Calu3 (cell line): ENCODE measurements around the gene GRIK1. TPM values are rescaled to one million over a fixed set of nuclear protein-coding genes. Genes with fewer than 3 reads are reported as not detected.
A peak's percentile ranks its signal among the peaks of the same experiment; 100 is the strongest.

Experiments used
- BruUV-seq: library from RNA; stranded (reverse); fragments of 400-500 nt; replicated peaks from 2 replicates; lab custom pipeline; 2021; lab: Mats Ljungman, UMichigan
- CTCF ChIA-PET: fragments of 300-600 bp; sonication (Branson Sonifier 250); formaldehyde crosslinking; loops from one replicate; lab custom pipeline; 2022; ENCODE audit warnings: antibody characterized with exemption; lab: Charles Lee
- DNase-seq: peaks from one replicate; pipeline ENCODE4 v3.0.0; 2022
- H3K27ac Mint-ChIP-seq: one replicate; pipeline ENCODE4 v1.8.0; 2022; ENCODE audit warnings: mixed read lengths; ENCODE audit not compliant: unreplicated experiment
- H3K27me3 Mint-ChIP-seq: one replicate; pipeline ENCODE4 v1.8.0; 2022; ENCODE audit warnings: mixed read lengths; ENCODE audit not compliant: unreplicated experiment
- H3K36me3 Mint-ChIP-seq: one replicate; pipeline ENCODE4 v1.8.0; 2022; ENCODE audit warnings: mild to moderate bottlenecking, moderate library complexity, mixed read lengths; ENCODE audit not compliant: insufficient read depth, unreplicated experiment
- H3K4me1 Mint-ChIP-seq: one replicate; pipeline ENCODE4 v1.8.0; 2022; ENCODE audit warnings: mild to moderate bottlenecking, low read depth, mixed read lengths; ENCODE audit not compliant: unreplicated experiment
- H3K4me3 Mint-ChIP-seq: one replicate; pipeline ENCODE4 v1.8.0; 2022; ENCODE audit warnings: mild to moderate bottlenecking, low read depth, moderate library complexity, mixed read lengths; ENCODE audit not compliant: unreplicated experiment
- H3K9me3 Mint-ChIP-seq: one replicate; pipeline ENCODE4 v1.8.0; 2022; ENCODE audit warnings: low read depth, mixed read lengths; ENCODE audit not compliant: unreplicated experiment
- intact Hi-C: fragments of 100-400 bp; cut with micrococcal nuclease; formaldehyde crosslinking; loops from one replicate; pipeline ENCODE4 v1.10.0; 2022; ENCODE audit not compliant: unreplicated experiment
- total RNA-seq: library from RNA; stranded (reverse); gene quantifications from 2 replicates; pipeline ENCODE4 v1.2.3, GENCODE V29; 2022
- TF ChIP-seq, protein P1 (sequence below): fragments of 200-600 bp; IDR thresholded peaks from one replicate; pipeline ENCODE4 v1.8.0; 2022; ENCODE audit warnings: antibody characterized with exemption; ENCODE audit not compliant: unreplicated experiment

GRIK1 gene
- total RNA-seq, 1 experiment from 2014 or later: not detected

DNA sequence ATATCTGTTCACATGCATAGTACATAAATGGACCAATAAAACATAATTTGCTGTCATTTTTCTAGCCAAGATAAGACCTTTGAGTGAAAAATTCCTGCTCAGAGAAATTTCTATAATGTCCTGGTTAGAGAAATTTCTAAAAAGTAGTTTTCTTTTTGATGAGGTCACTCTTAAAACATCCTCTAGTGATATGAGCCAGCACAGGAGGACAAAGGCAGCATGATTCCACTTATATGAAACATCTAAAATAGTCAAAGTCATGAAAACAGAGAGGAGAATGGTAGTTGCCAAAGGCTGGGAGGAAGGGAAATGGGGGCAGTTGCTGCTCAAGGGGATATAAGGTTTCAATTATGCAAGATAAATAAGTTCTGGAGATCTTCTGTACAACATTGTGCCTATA lies 401.7 kb downstream of the GRIK1 start:
- no peak for DNase-seq
- no peak overlapping the region for H3K4me3 Mint-ChIP-seq
- TF ChIP-seq, protein P1, sequence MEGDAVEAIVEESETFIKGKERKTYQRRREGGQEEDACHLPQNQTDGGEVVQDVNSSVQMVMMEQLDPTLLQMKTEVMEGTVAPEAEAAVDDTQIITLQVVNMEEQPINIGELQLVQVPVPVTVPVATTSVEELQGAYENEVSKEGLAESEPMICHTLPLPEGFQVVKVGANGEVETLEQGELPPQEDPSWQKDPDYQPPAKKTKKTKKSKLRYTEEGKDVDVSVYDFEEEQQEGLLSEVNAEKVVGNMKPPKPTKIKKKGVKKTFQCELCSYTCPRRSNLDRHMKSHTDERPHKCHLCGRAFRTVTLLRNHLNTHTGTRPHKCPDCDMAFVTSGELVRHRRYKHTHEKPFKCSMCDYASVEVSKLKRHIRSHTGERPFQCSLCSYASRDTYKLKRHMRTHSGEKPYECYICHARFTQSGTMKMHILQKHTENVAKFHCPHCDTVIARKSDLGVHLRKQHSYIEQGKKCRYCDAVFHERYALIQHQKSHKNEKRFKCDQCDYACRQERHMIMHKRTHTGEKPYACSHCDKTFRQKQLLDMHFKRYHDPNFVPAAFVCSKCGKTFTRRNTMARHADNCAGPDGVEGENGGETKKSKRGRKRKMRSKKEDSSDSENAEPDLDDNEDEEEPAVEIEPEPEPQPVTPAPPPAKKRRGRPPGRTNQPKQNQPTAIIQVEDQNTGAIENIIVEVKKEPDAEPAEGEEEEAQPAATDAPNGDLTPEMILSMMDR: no peak
- intact Hi-C loops: no loop called here
- H3K27me3 Mint-ChIP-seq: no peaks in the 10 kb centered on the region
- H3K27ac Mint-ChIP-seq: no peak overlapping the region
- H3K36me3 Mint-ChIP-seq: no peaks in the 10 kb centered on the region
- CTCF ChIA-PET: no interaction called here
- peaks cover 32% of the 10 kb centered on the region for H3K4me1 Mint-ChIP-seq
- H3K9me3 Mint-ChIP-seq: no peaks in the 10 kb centered on the region
- no TSS peak for BruUV-seq

DNA sequence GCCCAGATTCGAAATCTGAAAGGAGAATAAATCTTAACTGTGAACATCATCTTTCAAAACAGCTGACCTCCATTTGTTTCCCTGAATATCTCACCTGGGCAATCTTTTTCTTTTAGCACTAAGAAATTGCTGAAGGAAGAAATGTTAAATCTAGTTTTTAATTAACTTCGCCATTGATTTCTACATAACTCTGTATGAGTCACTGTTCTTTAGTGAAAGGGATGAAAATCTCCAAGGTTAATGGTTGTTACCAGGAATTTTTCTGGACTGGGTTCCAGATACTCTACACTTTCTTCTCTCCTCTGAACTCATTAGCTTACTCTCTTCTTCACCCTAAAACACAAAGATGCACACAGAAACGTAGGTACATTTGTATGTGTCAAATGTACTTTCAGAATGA lies 405.3 kb downstream of the GRIK1 start:
- intact Hi-C loops: loop anchor here (2.0 kb wide), 1 partner anchor 28 kb away; no protein-coding TSS in a partner anchor
- BruUV-seq: no TSS peak

GRCh38 chr21:29529139-29529538 lies 410.7 kb downstream of the GRIK1 start:
- TF ChIP-seq, protein P1: no peak
- H3K36me3 Mint-ChIP-seq: no peaks in the 10 kb centered on the region
- intact Hi-C loops: no loop called here
- peaks cover 15% of the 10 kb centered on the region for H3K4me1 Mint-ChIP-seq
- no TSS peak for BruUV-seq
- H3K27me3 Mint-ChIP-seq: no peaks in the 10 kb centered on the region
- no peak overlapping the region for H3K27ac Mint-ChIP-seq
- H3K9me3 Mint-ChIP-seq: peaks cover 6% of the 10 kb centered on the region
- CTCF ChIA-PET: no interaction called here
- H3K4me3 Mint-ChIP-seq: no peak overlapping the region
- DNase-seq: no peak

More for the DNA sequence above, 405.3 kb downstream of the GRIK1 start:
- Mint-ChIP-seq H3K4me1 (peaks cover 37% of the 10 kb centered on the region), H3K36me3 (no peaks in the 10 kb centered on the region), H3K27me3 (no peaks in the 10 kb centered on the region), H3K27ac (peak overlapping the region; percentile 55), H3K4me3 (peak overlapping the region; percentile 34), H3K9me3 (no peaks in the 10 kb centered on the region)
- no peak for DNase-seq
- TF ChIP-seq, protein P1: no peak
- CTCF ChIA-PET: no interaction called here

GRCh38 chr21:29526545-29526944 lies 413.3 kb downstream of the GRIK1 start:
- H3K27me3 Mint-ChIP-seq: no peaks in the 10 kb centered on the region
- no peak overlapping the region for H3K4me3 Mint-ChIP-seq
- CTCF ChIA-PET: no interaction called here
- BruUV-seq: no TSS peak
- peaks cover 6% of the 10 kb centered on the region for H3K9me3 Mint-ChIP-seq
- TF ChIP-seq, protein P1: no peak
- no peaks in the 10 kb centered on the region for H3K4me1 Mint-ChIP-seq
- intact Hi-C loops: no loop called here
- H3K27ac Mint-ChIP-seq: no peak overlapping the region
- DNase-seq: no peak
- no peaks in the 10 kb centered on the region for H3K36me3 Mint-ChIP-seq
